HG03139 (cell line): ENCODE measurements around the gene RBMS1.

Experiments
- ATAC-seq: cut with Tn5 transposase; IDR thresholded peaks from one replicate; pipeline ENCODE4 v1.9.1; 2021; ENCODE audit not compliant: unreplicated experiment

Gene RBMS1

DNA sequence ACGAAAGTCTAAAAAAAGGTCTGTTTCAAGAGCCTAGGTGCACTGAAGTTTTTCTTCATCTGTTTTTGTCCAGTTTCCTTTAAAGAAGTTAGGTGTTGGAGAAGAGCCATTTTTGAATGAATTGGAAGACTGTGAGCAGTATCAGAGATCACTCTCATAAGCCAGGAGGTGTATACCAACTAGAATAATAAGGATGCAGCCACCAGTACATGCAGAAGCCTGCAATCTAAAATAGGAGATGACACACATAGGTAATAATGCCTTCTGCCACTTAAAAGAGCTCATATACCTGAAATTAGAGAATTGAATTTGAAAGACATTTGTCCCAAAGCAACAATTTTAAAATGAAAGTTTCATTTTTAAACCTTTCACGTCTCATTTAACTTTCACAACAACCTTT is 81.7 kb downstream of the RBMS1 start:
- ATAC-seq: no peak

DNA sequence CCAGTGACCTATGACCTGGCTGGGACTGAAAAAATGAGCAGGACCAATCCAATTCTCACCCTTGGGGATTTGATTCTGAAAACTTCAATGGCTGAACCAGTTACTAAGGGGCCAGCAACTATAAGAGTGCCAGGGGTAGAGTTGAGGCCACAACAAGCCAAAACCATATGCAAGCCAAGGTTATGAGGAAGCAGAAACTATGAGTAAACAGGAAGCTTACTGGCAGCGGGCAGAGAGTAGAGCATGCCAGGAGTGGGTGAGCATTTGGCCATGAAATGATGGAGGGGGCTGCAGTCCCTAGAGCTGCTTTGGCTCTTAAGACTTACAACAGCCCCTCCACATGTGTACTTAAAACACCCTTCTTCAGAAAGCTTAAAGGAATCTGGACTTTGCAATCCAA is 82.4 kb downstream of the RBMS1 start:
- no peak for ATAC-seq

DNA sequence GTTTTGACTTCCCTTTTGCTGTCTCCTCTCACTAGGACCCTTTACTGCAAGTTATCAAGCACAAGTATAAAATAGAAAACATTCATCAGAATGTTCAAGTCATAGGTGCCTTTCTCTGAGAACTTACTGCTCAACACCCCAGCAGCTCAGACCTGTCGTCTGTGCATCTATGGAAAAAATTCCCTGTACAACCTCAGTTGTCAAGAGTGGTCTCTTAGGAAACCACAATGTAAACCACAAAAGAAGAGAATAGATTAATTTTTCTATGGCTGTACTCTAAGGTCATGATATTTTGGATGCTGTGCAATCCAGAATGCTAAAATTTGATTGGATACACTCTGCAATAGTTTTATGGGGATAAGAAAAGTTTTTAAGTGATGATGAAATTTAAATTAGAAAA is 84.1 kb downstream of the RBMS1 start:
- ATAC-seq: no peak

DNA sequence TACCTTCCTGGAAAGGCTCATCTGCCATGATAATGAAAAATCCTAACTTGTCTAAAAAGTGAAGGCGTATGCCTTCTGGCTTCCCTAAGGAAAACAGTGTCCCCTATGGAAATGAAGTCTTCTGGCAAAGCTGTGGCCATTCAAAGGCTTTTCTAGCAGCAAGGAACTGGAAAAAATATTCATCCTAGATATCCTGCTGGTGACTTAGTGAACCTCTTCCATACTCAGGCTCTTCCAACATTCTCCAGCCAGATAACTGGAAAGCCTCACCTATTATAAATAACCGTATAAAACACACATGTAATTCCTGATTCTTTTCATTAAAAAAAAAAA is 84.7 kb downstream of the RBMS1 start:
- ATAC-seq: no peak

DNA sequence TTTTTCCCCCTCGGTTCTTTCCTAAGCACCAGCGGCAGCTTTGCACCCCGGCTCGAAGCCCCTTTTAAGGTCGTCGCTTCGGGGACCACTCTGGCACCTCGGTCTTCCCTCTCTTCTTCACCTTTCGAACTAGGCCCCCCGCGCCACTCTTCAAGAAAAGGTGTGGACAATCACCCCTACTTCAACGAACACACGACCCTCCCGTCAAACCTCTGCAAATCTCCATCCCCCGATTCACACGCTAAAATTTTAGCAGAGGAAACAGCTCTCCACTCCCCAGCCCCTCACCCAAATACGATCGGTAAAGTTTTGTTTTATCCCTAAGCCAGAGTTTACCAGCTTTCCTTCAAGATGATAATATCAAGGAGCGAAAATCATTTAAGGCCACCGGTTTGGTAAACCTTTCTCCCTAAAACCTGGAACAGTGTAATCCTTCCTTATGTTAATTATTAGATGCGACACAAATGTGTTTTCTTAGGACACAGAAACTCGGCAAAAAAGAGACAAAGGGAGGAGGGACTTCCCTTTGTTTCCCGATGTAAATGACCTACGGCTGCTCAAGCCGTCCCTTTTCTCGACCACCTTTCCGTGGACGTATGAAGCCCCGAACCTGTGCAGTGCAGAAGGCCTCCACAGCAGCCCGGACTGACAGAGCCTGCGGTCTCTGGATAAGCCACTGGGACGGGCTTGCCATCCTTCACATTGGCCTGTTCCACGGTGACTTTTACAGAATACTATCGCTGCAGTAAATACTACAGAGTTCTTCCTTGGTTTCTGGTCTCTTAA is 85.2 kb downstream of the RBMS1 start:
- ATAC-seq: no peak

DNA sequence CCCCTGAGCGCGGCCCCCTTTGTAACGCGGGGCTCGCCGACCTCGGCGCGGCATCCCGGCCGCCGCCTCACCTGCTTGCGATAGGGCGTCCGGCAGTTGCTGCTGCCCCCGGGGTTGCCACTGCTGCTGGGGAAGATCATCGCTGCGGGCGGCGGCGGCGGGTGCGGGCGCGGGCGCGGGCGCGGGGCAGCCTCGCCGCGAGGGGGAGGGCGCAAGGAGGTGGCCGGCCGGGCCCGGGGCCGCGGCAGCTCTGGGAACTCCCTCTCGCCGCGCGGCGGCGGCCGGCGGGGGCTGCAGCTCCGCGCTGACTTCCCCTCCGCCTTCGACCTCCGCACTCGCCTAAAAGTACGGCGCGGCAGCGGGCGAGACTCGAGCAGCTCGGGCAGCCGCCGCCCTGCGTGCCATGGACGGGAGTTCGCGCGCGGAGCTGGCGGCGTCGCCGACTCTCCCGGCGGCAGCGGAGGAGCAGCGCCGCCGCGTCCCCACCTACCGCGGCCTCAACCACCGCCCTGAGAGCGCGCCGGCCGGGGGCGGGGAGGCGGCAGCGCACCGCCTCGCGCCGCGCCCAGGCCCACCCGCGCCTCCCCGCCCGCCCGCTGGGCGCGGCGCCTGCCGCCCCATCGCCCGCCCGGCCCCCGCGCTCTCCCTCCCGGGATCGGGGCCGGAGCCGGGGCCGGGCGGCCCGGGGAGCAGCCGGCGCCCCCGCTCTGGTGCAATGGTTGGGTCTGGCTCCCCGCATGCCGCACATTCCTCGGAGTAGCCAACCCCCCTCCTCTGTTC is 86.0 kb downstream of the RBMS1 start:
- peak; percentile 47 for ATAC-seq

DNA sequence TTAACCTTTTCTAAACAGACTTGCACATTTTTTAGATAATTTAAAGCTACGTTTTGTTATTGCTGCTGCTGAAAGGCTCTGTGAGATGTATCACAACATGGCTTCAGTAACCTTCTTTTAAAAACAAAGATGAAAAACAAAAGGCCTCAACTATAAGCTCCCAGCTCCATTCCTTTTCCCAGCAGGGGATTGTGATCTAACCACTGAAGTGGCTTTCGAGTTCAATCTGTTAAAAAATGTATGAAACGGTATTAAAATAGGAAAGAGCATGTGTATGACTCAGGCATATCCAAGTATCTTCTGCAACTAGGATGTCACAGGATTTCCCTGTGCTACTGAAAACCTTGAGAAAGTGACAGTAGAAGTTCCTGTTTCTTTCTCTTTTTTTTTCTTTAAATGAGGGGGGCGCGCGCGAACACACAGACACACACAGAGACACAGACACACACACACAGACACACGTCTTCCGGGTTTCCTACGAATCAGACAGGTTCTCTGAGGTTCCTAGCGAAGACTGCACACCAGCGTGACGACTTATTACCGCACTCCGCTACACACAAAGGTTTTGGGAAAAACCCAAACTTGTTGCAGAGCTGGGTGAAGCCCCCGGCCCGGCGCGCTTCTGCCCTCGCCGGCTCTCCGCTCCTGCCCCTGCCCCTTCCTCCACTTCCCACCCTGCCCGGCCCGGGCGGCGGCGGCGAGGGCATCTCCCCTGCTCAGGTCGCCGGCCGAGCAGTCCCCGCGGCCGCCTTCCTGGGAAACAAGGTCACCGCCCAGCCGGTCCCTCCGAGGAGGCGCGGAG is 86.8 kb downstream of the RBMS1 start:
- peak; percentile 51 for ATAC-seq

DNA sequence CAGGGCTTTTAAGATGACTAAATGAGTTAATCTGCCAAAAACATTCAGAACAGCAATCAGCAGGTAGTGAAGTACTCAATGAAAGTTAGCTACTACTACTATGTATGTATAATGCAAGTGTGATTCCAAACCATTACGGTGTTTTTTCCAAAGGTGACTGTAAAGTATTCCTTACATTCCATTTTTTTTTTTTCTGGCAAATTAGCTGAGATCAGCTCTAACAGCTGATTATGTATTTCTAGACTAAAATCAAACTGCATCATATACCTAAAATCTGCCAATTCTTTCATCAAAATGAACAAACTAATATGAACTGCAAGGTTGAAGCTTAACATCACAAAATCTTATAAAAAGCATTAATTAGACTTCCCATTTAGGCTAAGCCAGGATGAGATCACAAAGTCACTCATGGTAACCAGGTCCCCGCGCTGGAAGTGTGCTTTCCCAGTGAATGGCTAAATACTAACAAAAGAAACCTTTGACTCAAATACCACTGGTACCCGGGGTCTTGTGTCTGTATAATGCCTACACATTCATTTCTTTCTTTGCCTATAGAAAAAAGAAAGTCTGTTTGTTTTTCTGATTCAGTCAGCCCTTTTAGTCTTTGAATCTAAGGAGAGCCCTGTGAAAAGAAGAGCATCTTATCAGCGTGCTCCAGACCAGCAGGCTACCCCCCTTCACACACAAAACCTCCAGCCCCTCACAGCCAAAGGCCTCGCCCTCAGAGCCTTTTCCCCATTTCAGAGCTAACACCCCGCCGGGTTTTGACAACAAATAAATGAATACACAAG is 88.3 kb downstream of the RBMS1 start:
- ATAC-seq: no peak

DNA sequence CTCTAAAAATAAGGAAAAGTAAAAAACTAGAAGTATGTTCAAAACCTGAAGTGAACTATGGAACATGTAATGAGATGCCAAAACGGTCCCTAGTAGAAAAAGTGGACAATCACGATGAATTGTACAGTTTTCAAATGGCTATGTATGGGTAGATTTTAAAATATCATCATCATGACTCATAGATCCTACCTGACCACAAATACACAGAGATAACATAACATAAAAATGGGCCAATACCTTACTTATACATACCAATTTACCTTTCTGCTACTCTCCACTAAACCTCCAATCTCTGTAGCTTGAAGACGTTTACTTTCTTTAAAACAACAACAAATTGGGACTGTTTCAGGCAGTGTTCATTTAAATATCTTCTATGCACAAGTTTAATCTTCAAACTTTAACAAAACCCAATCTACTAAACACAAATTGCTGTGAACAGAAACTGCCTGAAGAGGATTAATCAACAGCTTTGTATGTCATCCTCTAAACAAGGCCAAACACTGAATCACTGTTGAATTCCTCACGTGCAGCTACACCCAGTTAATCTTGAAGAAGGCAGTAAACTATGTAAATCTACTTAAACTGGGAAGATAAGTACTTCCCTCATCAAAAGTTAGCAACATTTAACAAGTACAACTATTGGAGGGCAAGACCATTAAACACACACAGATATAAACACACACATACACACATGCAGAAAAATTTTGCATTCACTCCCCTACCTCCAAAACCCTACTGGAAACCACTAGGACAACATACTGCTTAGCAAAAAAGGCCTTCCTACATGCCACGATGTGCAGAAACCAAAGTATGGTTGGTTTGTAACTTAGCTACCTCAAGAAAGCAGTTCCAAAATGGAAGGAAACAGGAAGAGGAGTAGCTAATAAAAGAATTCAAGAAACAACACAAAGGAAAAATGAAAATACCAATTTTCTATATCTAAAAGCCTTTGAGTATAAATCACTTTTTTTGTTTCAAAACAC is 90.3 kb downstream of the RBMS1 start:
- ATAC-seq: no peak

DNA sequence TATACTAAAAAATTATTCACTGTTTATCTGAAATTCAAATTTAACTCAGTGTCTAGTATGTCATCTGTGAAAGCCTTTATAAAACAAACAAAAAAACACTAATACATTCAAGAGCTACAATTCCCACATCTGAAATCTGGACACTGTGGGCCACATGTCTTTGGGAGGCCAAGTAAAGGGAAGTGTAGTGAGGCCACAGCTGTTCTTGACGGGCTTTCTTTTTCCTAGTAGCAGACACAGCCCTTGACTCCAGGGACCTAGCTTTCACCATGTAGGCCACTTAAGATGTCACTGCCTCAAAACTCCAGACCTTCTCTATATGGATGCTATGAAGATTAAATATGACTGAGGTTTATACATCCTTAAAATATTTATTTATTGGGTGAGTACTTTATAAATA is 91.1 kb downstream of the RBMS1 start:
- ATAC-seq: no peak

DNA sequence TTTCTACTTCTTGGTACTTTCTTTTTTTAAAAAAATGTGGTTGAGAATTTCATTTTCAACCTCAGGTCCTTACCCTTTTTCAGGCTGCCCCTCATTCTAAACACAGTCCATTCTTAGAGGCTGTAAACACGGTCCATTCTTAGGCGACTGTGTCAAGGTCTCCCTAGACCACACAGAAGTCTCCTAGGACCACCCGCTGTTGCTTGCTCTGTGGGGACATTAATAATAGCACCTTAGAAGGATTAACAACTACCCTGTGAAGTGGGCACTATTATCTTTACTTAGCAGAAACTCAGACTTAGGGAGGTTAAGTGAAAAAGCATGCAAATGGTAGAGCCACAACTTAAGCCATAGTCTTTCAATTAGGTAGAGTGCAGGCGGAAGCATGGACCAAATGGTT is 91.7 kb downstream of the RBMS1 start:
- peak; percentile 54 for ATAC-seq

DNA sequence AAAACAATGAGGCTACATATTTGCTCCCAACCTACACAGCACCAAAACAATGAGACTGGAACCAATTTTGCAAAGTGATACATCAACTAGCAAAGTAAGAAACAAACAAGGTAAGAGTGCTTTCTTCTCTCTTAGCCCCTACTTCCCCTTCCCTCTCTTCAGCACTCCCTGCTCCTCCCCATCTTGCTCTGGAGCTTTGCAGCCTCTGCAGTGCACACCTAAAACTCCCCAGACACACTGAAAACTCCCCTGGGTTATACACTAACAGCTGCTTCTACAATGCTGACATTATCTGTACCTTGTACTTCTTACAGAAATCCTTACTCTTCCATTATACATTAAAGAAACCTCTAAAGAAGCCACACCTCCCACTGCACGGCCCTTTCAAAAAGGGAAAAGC is 93.7 kb downstream of the RBMS1 start:
- no peak for ATAC-seq

DNA sequence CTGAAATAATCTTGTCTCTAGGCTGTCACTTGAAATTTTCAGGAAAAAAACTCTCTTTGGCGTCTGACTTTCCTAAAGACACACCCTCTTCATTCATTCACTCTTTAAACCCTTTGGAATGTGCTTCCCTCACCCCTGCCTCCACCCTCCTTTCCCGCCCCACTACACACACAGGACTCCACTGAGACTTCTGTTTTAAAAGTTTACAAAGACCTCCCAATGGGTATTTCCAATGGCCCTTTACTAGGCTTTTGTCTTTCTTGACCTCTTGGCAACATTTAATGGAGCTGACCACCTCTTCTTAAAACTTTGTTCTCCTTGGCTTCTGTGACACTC is 96.1 kb downstream of the RBMS1 start:
- no peak for ATAC-seq

DNA sequence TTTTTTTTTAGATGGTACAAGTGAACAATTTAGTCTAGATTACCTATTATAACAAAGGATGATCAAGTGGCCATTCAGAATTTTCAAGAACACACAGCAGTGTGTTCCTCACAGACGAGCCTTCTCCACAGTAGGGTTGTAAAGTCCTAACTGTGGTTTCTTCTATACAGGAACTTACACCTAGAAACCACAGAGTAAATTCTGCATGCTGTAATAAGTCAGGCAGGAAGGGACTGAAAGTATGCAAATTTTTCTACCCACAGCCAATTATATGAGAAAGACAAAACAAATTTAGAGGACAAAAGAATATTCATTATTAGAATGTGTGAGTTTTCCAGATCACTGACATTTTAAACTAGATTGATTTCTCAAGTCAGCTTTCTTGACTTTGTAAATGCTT is 99.5 kb downstream of the RBMS1 start:
- ATAC-seq: peak; percentile 100

DNA sequence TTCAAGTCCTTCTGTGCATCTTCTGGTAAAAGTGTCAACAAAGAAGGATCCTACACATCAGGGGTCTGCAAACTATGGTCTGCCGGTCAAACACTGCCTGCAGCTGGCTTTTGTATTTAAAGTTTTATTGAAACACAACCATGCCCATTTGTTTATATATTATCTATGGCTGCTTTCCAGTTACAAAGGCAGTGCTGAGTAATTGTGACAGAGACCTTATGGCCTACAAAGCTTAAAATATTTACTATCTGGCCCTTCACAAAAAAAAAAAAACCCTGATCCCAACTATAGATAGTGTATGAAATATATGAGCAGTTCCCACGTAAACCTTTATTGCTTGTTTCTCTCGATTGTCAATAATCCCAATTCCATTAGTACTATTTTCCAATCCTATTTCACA is 101.4 kb downstream of the RBMS1 start:
- ATAC-seq: no peak

DNA sequence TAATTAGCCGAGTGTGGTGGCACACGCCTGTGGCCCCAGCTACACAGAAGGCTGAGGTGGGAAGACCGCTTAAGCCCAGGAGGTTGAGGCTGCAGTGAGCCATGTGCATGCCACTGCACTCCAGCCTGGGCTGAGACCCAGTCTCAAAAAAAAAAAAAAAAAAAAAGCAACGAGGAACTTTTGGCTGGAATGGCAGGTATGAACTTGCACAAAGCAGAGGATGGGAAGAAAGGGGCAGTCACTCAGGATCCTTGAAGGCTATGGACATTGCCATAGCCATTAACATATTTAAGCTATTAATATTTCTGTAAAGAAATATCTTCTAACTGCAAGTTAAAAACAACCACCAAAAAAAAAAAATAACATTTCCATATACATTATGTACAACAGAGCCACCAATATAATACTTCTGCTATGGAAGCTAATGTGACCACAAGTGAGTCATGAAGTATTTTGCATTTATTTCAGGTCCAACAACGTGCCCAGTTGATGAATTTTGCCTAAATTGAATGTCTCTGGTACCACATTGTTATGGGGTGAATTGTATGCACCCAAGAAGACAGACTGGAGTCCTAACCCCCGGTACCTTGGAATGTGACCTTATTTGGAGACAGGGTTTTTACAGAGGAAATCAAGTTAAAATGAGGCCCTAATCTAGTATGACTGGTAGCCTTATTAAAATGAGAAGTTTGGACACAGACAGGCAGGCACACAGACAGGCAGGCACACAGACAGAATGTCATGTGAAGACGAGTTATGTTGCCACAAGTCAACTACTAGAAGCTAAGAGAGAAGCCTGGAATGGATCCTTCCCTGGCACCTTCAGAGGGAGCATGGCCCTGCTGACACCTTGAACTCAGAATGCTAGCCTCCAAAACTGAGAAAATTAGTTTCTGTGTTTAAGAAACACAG is 102.8 kb downstream of the RBMS1 start:
- ATAC-seq: no peak

DNA sequence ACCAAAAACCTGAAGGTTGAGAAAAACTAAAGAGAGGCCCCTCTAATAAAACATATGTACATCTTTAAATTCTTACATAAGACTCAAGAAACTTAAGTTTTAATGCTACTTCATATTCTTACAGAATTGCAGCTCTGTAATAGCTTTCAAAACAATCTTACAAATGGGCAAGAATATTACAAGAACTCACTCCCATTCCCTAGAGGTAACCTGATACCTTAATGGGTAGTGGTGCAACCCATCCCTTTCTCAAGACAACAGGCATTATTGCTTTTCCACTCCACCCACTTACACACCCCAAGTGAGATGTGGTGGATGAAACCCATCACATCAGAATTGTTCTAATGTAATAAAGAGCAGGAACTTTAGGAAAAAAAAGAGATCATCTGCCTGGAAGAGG is 103.7 kb downstream of the RBMS1 start:
- no peak for ATAC-seq

DNA sequence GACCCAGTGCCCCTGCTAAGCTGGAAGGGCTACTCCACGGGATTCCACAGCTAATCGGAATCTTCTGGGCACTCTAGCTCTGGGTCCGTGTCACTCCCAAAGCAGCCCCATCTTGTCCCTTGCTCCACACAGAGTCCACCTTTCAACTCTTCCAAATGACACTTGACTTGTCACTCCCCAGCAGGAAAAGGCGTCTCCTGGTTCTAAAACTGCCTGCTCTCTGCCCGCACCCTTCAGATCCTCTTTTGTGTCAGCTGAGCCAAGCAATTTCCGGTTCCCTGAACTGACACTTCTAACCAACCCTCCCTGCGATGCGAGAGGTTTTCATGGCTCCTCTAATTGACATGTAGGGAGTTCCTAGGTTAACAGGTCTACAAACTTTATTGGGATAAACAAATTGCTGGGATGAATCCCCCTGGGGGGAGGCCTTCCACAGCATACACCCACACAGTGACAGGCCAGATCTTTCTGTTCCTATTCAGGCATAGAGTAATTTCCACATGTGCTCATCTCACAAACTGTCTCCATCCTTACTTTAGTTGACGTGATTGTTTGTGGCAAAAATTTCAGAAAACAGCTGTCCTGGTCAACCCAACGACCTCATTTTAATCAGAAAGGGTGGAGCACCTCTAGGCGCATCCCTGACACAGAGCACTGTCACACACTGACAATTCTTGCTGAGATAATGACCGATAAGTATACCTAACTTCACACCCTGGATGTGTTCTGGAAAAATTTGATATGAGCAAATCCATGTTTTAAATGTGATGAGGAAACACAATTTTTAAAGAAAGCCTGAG is 104.9 kb downstream of the RBMS1 start:
- no peak for ATAC-seq
